ENCODE results near the gene HRH2.
"Not testable (repeated sequence)": the region's sequence is repeated elsewhere in the genome, so short reads cannot be mapped to it uniquely, and the experiment has no call there.

Gene HRH2

GRCh38 chr5:175715627-175716522, 58.0 kb downstream of the HRH2 start:
- no peak for DNase-seq

GRCh38 chr5:175717837-175718236, 60.0 kb downstream of the HRH2 start:
- no peak for DNase-seq

DNA sequence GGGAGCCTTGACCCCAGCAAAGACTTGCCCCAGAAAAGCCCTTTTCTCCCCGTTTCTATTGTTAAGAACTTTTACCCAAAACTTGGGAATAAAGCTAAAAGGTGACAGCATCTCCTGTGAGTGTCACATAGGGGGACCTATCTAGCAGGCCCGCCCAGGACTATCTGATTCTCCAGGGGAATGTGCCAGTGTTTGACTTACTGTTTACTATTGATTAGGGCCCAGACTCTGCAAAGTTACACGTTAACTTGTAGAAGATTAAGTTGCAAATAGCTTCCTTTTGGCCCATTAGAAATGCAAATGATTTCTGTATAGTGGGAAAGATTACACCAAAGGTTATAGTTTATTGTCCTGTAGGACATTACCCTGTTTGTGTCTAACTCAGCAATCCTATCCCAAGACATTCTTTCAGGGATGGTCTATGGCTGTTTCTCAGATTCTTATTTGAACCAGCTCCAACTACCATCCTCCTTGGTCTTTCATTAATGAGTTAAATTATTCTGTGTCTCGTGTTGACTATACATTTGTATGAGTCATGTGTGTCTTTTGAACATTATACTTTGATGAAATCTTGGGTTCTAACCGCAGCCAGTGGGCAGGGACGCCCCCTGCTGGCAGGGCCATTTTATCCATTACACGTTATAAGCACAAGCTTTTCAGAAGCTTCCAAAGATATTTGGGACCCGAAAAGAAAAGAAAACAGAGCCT, 60.7 kb downstream of the HRH2 start:
- DNase-seq = no peak

DNA sequence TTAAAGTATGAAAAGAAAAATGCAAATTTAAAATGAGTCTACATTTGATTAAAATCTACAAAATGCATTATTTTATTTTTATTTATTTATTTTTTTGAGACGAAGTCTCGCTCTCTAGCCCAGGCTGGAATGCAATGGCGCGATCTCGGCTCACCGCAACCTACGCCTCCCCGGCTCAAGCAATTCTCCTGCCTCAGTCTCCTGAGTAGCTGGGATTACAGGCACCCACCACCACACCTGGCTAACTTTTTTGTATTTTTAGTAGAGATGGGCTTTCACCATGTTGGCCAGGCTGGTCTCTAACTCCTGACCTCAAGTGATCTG, 61.2 kb downstream of the HRH2 start:
- not testable (repeated sequence) for DNase-seq

GRCh38 chr5:175724314-175725275, 66.7 kb downstream of the HRH2 start:
- DNase-seq = no peak

- DNase-seq = no peak
Measured at GRCh38 chr5:175728316-175728715, 70.4 kb downstream of the HRH2 start.

DNA sequence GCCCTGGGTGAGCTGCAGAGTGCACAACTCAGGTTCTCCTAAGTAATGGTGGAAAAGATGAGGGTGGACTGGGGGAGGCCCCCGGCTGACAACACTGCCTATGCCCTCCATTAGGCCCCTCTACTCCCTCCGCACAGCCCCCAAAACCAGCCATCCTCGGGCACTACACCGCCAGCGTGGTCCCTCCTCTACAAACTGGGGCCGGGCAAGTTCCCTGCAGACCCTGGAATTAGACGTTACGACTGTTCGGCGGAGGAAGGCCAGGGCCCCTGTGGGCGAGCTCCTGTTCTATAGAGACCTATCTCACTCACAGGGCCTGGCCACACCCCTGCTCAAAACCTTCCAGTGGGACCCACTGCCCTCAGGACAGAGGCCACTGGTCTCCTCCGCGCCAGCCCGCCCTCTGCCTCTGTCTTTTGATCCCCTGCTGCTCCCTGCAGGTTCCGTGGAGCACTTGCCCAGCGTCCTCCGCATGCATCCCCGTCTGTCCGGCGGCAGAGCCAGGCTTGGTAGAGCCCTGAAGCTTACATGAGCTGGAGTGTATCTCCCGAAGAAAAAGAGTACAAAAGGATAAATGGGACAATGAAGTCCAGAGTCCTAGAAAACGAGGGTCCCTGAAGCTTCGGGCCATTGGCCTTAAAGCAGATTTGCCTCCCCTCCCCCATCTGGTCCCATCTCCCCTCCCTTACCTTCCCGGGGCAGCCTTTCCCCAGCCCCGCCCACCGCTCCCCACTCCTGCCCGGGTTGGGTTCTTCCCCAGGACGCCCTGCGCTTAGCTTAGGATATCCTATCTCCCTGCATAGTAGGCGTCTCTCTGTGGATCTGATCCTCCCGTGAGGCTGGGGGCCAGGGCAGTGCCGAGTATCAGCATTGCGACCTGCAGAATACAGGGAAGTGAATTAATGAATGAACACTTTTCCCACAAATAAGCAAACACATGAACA, 71.3 kb downstream of the HRH2 start:
- DNase-seq = no peak

DNA sequence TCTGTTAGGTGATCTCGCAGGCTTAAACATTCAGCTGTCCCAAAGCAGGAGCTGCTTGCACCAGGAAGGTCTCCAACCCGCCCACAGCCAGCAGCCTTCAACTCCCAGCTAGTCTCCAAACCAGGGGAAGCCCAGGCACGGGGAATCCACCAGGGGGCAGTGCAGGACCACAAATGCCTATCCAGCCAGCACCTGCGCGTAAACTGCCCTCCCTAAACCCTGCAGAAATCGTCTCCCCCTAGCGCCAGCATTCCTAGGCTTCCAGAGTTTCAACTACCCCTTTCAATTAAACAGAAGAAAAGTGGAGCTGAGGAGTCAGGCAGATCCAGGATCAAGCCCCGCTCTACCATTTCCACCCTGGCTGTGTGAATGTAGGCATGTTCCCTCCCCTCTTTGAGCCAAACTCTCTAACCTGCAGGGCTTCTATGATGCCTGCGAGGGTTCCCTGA, 72.0 kb downstream of the HRH2 start:
- peak; percentile 71 for DNase-seq

- DNase-seq = no peak
Measured at GRCh38 chr5:175731172-175731571, 73.3 kb downstream of the HRH2 start.

GRCh38 chr5:175731756-175732465, 74.0 kb downstream of the HRH2 start:
- no peak for DNase-seq

DNA sequence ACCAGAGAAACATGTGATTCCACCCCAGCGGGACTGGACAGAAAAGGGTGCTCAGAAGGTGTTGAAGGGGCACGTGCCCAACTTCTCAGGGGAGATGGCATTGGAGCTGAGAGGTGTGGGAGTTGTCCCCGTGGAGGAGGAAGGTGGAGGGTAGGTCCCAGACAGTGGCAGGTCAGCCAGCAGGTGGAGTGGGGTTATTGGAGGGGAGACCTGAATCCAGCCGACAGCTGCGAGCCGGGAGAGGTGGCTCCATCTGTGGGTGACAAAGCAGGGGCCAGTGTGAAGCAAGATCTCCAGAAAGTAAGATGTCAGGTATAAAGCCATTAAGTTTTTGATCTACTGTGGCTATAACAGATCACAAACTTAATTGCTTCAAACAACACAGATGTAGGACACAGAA, 75.1 kb downstream of the HRH2 start:
- no peak for DNase-seq

DNA sequence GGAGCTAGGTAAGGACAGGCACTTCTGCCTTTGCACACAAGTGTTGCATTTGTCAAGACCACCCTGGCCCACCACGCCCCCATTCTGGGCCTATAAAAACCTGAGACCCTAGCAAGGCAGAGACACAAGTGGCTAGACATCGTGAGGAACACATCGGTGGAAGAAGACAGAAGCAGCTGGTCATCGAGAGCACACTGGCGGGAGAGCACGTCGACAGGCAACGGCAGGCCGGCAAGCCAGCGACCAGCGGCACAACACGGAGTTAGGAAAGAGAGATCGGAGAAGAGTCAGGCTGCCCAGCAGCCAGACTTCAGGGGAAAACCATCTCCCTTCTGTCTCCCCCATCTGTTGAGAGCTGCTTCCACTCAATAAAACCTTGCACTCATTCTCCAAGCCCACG, 76.1 kb downstream of the HRH2 start:
- no peak for DNase-seq

DNA sequence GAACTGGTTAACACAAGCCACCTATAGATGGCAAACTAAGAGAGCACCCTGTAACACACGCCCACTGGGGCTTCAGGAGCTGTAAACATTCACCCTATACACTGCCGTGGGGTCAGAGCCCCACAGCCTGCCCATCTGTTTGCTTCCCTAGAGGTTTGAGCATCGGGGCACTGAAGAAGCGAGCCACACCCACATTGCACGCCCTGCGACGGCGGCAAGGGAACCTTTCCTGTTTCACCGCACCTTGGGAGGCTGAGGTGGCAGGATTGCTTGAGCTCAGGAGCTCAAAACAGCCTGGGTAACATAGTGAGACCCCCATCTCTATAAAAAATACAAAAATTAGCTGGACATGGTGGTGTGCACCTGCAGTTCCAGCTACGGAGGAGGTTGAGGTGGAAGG, 76.6 kb downstream of the HRH2 start:
- DNase-seq = no peak

GRCh38 chr5:175735701-175736100, 77.8 kb downstream of the HRH2 start:
- no peak for DNase-seq

- no peak for DNase-seq
Measured at GRCh38 chr5:175736652-175737051, 78.8 kb downstream of the HRH2 start.

- DNase-seq = no peak
Measured at GRCh38 chr5:175737481-175737880, 79.6 kb downstream of the HRH2 start.

GRCh38 chr5:175738126-175738525, 80.3 kb downstream of the HRH2 start:
- DNase-seq = no peak

GRCh38 chr5:175738602-175739133, 80.8 kb downstream of the HRH2 start:
- no peak for DNase-seq

DNA sequence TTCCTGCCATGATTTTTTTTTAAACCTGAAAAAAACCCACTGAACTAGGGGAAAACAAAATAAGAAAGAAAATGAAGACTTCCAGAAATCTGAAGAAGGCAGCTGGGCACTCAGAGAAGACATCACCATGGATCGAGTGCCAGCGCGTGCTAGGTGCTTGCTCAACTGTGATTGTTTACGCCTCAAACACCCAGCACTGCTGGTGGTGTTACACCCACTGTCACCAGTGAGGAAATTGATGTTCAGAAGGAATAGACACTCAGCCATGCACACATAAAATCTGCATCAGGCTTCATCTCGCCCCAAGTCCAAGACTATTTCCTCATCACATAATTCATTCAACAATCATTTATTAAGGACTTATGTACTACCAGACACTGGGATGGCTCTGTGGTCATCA, 82.1 kb downstream of the HRH2 start:
- no peak for DNase-seq

- no peak for DNase-seq
Measured at GRCh38 chr5:175741556-175741955, 83.7 kb downstream of the HRH2 start.

Measured in kidney glomerular epithelial cell (primary cell).